Cardiac muscle cell (in vitro differentiated cells and primary cell): ENCODE data around the gene OTOF. TPM values are rescaled to one million over a fixed set of nuclear protein-coding genes. Genes with fewer than 3 reads are reported as not detected.

Experiments used
- DNase-seq, 2 donors: peaks; one replicate each; pipeline versions ENCODE4 v3.0.0 to v3.0.0-alpha.2; 2010 to 2017; ENCODE audit warnings: low read depth in 1 of 2, low spot score in 1 of 2
- H3K27ac ChIP-seq: fragments of 200-600 bp; sonication (generic); 2 replicates; pipeline ENCODE4 v1.5.1; 2016
- H3K27me3 ChIP-seq: fragments of 200-600 bp; sonication (generic); 2 replicates; pipeline ENCODE4 v1.6.0; 2016; ENCODE audit warnings: control low read depth
- H3K36me3 ChIP-seq: fragments of 200-600 bp; sonication (generic); 2 replicates; pipeline ENCODE4 v1.5.1; 2016; ENCODE audit warnings: control low read depth
- H3K4me1 ChIP-seq: fragments of 200-600 bp; sonication (generic); 2 replicates; pipeline ENCODE4 v1.8.1; 2017; ENCODE audit warnings: low read depth, mild to moderate bottlenecking, mixed run types
- H3K4me3 ChIP-seq: fragments of 200-600 bp; sonication (generic); 2 replicates; pipeline ENCODE4 v1.5.1; 2016; ENCODE audit warnings: mild to moderate bottlenecking
- H3K9me3 ChIP-seq: fragments of 200-600 bp; sonication (generic); 2 replicates; pipeline ENCODE4 v1.5.1; 2017; ENCODE audit warnings: low read depth, mild to moderate bottlenecking, control low read depth
- polyA plus RNA-seq: library from polyadenylated mRNA; unstranded; fragments of >200 nt; fragmentation: Nextera tagmentation; extraction: Ambion mirVana; gene quantifications from 2 replicates; pipeline ENCODE4 v1.2.1, GENCODE V29; 2016
- total RNA-seq: library from RNA; depleted of rRNA; stranded (reverse); fragments of >200 nt; gene quantifications from 2 replicates; pipeline ENCODE4 v1.2.3, GENCODE V29; 2016
- TF ChIP-seq, protein P1 (sequence below): IDR thresholded peaks from 2 replicates; pipeline ENCODE4 v1.5.1; 2012; ENCODE audit warnings: low read depth, mild to moderate bottlenecking, low read length

Gene OTOF
- total and polyA plus RNA-seq, 2 experiments from 2014 or later = not detected

GRCh38 chr2:26479789-26480565 is 2.1 kb upstream of the OTOF start:
- no peak overlapping the region for H3K27ac ChIP-seq
- H3K9me3 ChIP-seq = no peaks in the 10 kb centered on the region
- no peak overlapping the region for H3K4me3 ChIP-seq
- H3K4me1 ChIP-seq = peaks cover 11% of the 10 kb centered on the region
- H3K27me3 ChIP-seq = no peaks in the 10 kb centered on the region
- no peaks in the 10 kb centered on the region for H3K36me3 ChIP-seq
- TF ChIP-seq, protein P1, sequence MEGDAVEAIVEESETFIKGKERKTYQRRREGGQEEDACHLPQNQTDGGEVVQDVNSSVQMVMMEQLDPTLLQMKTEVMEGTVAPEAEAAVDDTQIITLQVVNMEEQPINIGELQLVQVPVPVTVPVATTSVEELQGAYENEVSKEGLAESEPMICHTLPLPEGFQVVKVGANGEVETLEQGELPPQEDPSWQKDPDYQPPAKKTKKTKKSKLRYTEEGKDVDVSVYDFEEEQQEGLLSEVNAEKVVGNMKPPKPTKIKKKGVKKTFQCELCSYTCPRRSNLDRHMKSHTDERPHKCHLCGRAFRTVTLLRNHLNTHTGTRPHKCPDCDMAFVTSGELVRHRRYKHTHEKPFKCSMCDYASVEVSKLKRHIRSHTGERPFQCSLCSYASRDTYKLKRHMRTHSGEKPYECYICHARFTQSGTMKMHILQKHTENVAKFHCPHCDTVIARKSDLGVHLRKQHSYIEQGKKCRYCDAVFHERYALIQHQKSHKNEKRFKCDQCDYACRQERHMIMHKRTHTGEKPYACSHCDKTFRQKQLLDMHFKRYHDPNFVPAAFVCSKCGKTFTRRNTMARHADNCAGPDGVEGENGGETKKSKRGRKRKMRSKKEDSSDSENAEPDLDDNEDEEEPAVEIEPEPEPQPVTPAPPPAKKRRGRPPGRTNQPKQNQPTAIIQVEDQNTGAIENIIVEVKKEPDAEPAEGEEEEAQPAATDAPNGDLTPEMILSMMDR = no peak
- no peak for DNase-seq

DNA sequence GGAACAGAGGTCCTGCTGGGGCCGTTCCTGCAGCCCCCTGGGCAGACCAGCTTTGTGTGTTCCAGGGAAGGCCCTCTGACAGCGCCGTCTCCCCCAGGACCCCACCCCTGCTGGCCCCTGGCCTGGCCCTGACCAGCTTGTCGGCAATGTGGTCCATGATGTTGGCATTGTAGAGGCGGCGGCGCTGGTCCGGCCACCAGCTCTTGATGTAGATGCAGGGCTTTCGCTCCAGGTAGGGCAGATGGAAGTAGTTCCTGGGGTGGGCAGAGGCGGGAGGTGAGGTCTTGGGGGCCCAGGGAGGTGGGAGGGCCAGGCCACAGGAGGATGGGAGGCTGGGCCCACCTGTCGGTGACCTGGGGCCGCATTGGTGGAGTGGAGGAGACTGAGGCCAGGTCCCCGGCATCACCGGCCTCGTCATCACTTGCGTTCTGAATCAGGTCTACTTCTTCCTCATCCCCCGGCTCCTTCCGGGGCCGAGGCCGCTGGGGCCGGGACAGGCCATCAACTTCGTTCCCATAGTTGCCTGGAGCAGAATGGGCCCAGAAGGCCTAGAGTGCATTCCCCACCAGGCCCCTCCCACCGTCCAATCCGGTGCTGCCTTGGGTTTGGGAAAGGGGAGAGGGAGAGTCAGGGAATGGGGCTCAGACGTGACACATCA is 1.3 kb upstream of the OTOF start:
- H3K27ac ChIP-seq = no peak overlapping the region
- no peak for DNase-seq
- no peaks in the 10 kb centered on the region for H3K27me3 ChIP-seq
- H3K4me3 ChIP-seq = no peak overlapping the region
- TF ChIP-seq, protein P1 = no peak
- H3K36me3 ChIP-seq = no peaks in the 10 kb centered on the region
- H3K4me1 ChIP-seq = peaks cover 11% of the 10 kb centered on the region
- no peaks in the 10 kb centered on the region for H3K9me3 ChIP-seq

GRCh38 chr2:26478366-26478765 is 442 bp upstream of the OTOF start:
- H3K36me3 ChIP-seq = no peaks in the 10 kb centered on the region
- H3K27me3 ChIP-seq = no peaks in the 10 kb centered on the region
- no peak overlapping the region for H3K4me3 ChIP-seq
- peaks cover 11% of the 10 kb centered on the region for H3K4me1 ChIP-seq
- TF ChIP-seq, protein P1 = no peak
- DNase-seq = no peak
- H3K27ac ChIP-seq = no peak overlapping the region
- H3K9me3 ChIP-seq = no peaks in the 10 kb centered on the region

- no peak overlapping the region for H3K4me3 ChIP-seq
- no peaks in the 10 kb centered on the region for H3K9me3 ChIP-seq
- TF ChIP-seq, protein P1 = no peak
- no peaks in the 10 kb centered on the region for H3K27me3 ChIP-seq
- no peak for DNase-seq
- H3K27ac ChIP-seq = no peak overlapping the region
- H3K4me1 ChIP-seq = peaks cover 11% of the 10 kb centered on the region
- no peaks in the 10 kb centered on the region for H3K36me3 ChIP-seq
Observed at GRCh38 chr2:26477126-26477910, 606 bp downstream of the OTOF start.

DNA sequence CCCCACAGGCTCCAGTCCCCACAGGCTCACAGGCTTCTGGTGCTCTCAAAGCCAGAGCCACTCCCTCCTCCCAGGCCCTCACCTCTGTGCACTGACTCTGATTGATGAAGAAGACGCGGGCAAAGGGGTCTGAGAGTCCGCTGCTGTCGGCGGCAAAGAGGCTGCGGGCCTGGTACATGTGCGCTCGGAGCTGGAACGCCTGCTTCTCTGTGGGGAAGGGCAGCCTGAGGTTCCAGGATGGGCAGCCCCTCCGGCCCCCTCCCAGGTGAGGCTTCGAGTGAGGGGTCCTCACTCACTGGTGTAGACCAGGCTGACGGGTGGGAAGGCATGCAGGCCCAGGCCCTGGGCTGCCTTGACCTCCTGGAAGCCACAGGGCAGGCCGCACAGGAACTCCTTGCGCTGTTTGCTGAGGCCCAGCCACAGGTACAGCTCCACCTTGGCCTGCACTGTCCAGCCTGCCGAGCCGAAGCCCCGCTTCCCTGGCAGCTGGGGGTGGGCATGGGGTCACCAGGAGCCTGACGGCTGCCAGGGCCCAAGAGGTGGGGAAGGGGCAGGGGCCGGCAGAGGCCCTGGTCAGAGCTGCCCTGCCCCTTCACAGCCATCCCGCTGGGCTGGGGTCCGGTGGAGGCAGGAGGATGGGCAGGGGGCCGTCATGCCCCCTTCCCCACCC is 2.0 kb downstream of the OTOF start:
- H3K4me3 ChIP-seq = no peak overlapping the region
- DNase-seq = no peak
- TF ChIP-seq, protein P1 = no peak
- H3K27ac ChIP-seq = no peak overlapping the region
- no peaks in the 10 kb centered on the region for H3K36me3 ChIP-seq
- peaks cover 2% of the 10 kb centered on the region for H3K4me1 ChIP-seq
- H3K27me3 ChIP-seq = no peaks in the 10 kb centered on the region
- no peaks in the 10 kb centered on the region for H3K9me3 ChIP-seq
